ENCODE measurements around the gene TENT4B. TPM values are rescaled to one million over a fixed set of nuclear protein-coding genes. Genes with fewer than 3 reads are reported as not detected.
"Not testable (repeated sequence)": the region's sequence is repeated elsewhere in the genome, so short reads cannot be mapped to it uniquely, and the experiment has no call there.

The TENT4B gene
- polyA plus RNA-seq, 1 experiment: 7.2 TPM

DNA sequence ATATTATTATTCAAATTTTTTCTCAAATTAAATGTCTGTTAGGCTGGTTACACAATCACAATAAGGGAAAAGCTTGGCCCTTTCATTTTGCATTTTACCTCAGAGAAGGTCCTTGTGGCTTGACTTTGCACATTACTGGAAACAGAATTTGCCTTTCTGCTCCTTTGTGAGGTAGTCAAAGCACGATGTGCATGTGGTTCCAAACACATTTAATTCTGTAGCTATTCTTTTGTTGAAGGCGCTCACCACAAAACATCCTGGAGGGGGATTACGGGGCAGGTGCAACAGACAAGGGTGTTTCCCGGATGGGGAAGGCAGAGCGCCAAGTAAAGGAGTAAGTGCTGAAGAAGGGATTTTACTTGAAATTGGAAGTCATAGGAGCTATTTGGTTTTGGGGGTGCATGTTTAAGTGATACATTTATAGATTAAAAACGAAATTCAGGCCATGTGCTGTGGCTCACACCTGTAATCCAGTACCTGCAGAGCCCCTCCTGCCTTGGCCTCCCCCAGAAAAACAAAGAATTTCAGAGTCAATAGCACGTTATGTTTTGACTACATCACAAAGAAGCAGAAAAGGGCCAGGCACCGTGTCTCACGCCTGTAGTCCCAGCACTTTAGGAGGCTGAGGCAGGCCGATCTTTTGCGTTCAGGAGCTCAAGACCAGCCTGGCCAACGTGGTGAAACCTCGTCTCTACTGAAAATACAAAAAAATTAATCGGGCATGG is 31.2 kb upstream of the TENT4B start:
- DNase-seq (ENCODE audit: low read depth): no peak
- H3K4me3 ChIP-seq (ENCODE audit: low read depth, low read length): no peak overlapping the region
- H3K36me3 ChIP-seq (ENCODE audit: control insufficient read depth, insufficient read depth, low read length): no peaks in the 10 kb centered on the region
- no peaks in the 10 kb centered on the region for H3K27me3 ChIP-seq (ENCODE audit: control insufficient read depth, insufficient read depth, low read length)
- ChIA-PET CTCF (interaction anchor here (1.1 to 1.6 kb wide), 3 partner anchors 12 to 54 kb away, joined by 3 to 6 read pairs (median 3); no protein-coding TSS in a partner anchor), POLR2A (no interaction called here)
- TF ChIP-seq, protein P1, sequence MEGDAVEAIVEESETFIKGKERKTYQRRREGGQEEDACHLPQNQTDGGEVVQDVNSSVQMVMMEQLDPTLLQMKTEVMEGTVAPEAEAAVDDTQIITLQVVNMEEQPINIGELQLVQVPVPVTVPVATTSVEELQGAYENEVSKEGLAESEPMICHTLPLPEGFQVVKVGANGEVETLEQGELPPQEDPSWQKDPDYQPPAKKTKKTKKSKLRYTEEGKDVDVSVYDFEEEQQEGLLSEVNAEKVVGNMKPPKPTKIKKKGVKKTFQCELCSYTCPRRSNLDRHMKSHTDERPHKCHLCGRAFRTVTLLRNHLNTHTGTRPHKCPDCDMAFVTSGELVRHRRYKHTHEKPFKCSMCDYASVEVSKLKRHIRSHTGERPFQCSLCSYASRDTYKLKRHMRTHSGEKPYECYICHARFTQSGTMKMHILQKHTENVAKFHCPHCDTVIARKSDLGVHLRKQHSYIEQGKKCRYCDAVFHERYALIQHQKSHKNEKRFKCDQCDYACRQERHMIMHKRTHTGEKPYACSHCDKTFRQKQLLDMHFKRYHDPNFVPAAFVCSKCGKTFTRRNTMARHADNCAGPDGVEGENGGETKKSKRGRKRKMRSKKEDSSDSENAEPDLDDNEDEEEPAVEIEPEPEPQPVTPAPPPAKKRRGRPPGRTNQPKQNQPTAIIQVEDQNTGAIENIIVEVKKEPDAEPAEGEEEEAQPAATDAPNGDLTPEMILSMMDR (IDR thresholded peaks at IDR 0.05; ENCODE audit: insufficient read depth, low read depth, low read length): no peak

DNA sequence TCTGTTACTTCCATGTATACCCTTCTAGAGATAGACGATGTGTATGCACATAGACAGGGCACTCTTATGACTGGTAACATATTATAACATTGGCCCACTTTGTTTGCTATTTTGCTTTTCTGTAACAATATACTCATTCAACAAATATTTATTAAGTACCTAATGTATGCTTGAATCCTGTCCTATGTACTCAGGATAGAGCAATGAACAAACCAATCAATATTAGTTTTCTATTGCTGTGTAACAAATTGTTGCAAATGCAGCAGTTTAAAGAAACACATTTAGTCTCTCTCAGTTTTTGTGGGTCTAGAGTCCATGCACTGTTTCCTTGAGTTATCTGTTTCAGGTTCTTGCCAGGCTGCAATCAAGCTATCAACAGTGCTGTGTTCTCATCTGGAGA is 29.7 kb upstream of the TENT4B start:
- DNase-seq (ENCODE audit: low read depth): no peak
- TF ChIP-seq, protein P1 (IDR thresholded peaks at IDR 0.05; ENCODE audit: insufficient read depth, low read depth, low read length): no peak
- no peak overlapping the region for H3K4me3 ChIP-seq (ENCODE audit: low read depth, low read length)
- no peaks in the 10 kb centered on the region for H3K36me3 ChIP-seq (ENCODE audit: control insufficient read depth, insufficient read depth, low read length)
- no peaks in the 10 kb centered on the region for H3K27me3 ChIP-seq (ENCODE audit: control insufficient read depth, insufficient read depth, low read length)
- ChIA-PET CTCF (no interaction called here), POLR2A (no interaction called here)

DNA sequence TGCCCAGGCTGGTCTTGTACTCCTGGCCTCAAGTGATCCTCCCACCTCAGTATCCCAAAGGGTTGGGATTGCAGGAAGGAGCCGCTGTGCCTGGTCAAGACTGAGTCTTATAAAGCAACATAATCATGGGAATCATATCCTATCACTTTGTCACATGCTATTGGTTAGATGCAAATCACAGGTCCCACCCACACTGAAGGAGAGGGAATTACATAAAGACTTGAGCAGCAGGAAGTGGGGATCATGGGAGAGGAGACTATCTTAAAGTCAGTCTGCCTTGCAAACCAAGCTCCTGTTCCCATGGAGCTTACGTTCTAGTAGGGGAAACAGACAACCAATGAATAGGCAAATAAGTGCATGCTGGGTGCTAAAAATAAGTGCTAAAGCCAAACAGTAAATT is 28.3 kb upstream of the TENT4B start:
- CTCF ChIA-PET: no interaction called here
- no peak for DNase-seq (ENCODE audit: low read depth)
- POLR2A ChIA-PET: interaction anchor here (0.6 kb wide), 1 partner anchor 24 kb away, joined by 4 read pairs; no protein-coding TSS in a partner anchor
- Histone ChIP-seq H3K4me3 (ENCODE audit: low read depth, low read length) (no peak overlapping the region), H3K36me3 (ENCODE audit: control insufficient read depth, insufficient read depth, low read length) (no peaks in the 10 kb centered on the region), H3K27me3 (ENCODE audit: control insufficient read depth, insufficient read depth, low read length) (no peaks in the 10 kb centered on the region)
- TF ChIP-seq, protein P1 (IDR thresholded peaks at IDR 0.05; ENCODE audit: insufficient read depth, low read depth, low read length): no peak

DNA sequence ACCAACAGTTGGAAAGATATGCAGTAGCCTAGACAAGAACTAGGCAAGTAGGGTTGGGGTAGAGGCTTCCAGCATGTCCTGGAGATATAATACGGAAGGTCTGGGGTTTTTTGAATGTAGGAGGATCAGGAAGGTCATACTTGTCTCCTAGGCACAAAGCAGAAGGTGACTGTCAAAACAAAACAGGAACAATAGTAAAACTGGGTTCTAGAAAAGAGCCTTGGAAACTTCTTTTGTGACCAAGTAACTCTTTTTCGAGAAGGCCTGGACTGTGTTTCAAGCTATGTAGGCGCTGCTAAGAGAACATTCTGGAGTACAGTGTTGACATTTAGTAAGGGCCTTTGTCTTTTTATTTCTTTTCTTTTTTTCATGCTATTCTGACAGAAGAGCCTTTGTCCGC is 26.9 kb upstream of the TENT4B start:
- H3K36me3 ChIP-seq (ENCODE audit: control insufficient read depth, insufficient read depth, low read length): no peaks in the 10 kb centered on the region
- H3K4me3 ChIP-seq (ENCODE audit: low read depth, low read length): no peak overlapping the region
- POLR2A ChIA-PET: no interaction called here
- no peak for DNase-seq (ENCODE audit: low read depth)
- TF ChIP-seq, protein P1 (IDR thresholded peaks at IDR 0.05; ENCODE audit: insufficient read depth, low read depth, low read length): no peak
- CTCF ChIA-PET: no interaction called here
- H3K27me3 ChIP-seq (ENCODE audit: control insufficient read depth, insufficient read depth, low read length): no peaks in the 10 kb centered on the region

DNA sequence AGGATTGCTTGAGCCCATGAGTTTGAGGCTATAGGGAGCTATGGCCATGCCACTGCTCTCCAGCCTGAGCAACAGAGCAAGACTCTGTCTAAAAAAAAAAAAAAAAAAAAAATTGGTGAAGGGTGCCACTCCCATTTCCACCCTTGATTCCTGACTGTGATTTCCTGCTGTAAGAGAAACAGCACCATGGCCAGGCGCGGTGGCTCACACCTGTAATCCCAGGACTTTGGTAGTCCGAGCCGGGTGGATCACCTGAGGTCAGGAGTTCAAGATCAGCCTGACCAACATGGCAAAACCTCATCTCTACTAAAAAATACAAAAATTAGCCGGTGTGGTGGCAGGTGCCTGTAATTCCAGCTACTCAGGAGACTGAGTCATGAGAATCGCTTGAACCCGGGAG is 20.5 kb upstream of the TENT4B start:
- H3K4me3 ChIP-seq (ENCODE audit: low read depth, low read length); H3K36me3 ChIP-seq (ENCODE audit: control insufficient read depth, insufficient read depth, low read length); DNase-seq (ENCODE audit: low read depth); POLR2A ChIA-PET; H3K27me3 ChIP-seq (ENCODE audit: control insufficient read depth, insufficient read depth, low read length): not testable (repeated sequence)
- CTCF ChIA-PET: interaction anchor here (0.7 kb wide), 1 partner anchor 19 kb away, joined by 3 read pairs; no protein-coding TSS in a partner anchor

DNA sequence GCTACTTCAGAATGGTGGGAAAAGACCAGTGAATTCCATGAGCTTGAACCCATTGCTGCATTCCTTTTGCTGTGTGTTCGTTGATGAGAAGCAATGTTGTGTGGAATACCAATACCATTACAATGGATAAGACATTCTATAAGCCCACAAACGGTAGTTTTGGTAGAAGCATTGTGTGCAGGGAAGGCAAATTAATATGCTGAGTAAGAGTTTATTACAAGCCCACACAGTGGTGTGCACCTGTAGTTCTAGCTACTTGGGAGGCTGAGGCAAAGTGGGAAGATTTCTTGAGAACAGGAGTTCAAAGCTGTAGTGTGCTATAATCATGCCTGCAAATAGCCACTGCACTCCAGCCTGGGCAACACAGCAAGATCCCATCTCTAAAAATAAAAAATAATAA is 19.9 kb upstream of the TENT4B start:
- ChIA-PET CTCF (interaction anchor here (0.7 to 2.1 kb wide), 2 partner anchors 11 to 20 kb away, joined by 3 to 6 read pairs; no protein-coding TSS in a partner anchor), POLR2A (no interaction called here)
- TF ChIP-seq, protein P1 (IDR thresholded peaks at IDR 0.05; ENCODE audit: insufficient read depth, low read depth, low read length): no peak

More for the DNA sequence above, 19.9 kb upstream of the TENT4B start:
- H3K27me3 ChIP-seq (ENCODE audit: control insufficient read depth, insufficient read depth, low read length): no peaks in the 10 kb centered on the region
- H3K4me3 ChIP-seq (ENCODE audit: low read depth, low read length): no peak overlapping the region
- DNase-seq (ENCODE audit: low read depth): no peak
- H3K36me3 ChIP-seq (ENCODE audit: control insufficient read depth, insufficient read depth, low read length): no peaks in the 10 kb centered on the region

Data from BJ (cell line).